ENCODE results near the gene IGSF3. TPM values are rescaled to one million over a fixed set of nuclear protein-coding genes. Genes with fewer than 3 reads are reported as not detected.
A peak's percentile ranks its signal among the peaks of the same experiment; 100 is the strongest.

The IGSF3 gene
- polyA plus RNA-seq, 1 donor (not counting 4 experiments of a cell fraction or from before 2014, with no cell fraction given) = 47.4 TPM

- FAIRE-seq (peak; percentile 9), DNase-seq (ENCODE audit: low read depth, low spot score) (no peak)
- TF ChIP-seq CTCF (optimal IDR thresholded peaks at IDR 0.05 in 1 of 3, IDR thresholded peaks at IDR 0.05 in 1 of 3, conservative IDR thresholded peaks at IDR 0.05 in 1 of 3; ENCODE audit: extremely low read depth in 1 of 3, insufficient read depth in 2 of 3, low read length in 3 of 3) (no peak), EZH2 (IDR thresholded peaks at IDR 0.05; ENCODE audit: low read length) (no peak)
- H3K9me3 ChIP-seq (ENCODE audit: control insufficient read depth, low read depth, low read length) = no peaks in the 10 kb centered on the region
- no peaks in the 10 kb centered on the region for H3K36me3 ChIP-seq (ENCODE audit: control insufficient read depth in 2 of 2, extremely low read depth in 1 of 2, insufficient read depth in 2 of 2, low read length in 2 of 2)
- no peaks in the 10 kb centered on the region for H4K20me1 ChIP-seq (ENCODE audit: control insufficient read depth, extremely low read depth, insufficient read depth, low read length)
- H3K27me3 ChIP-seq (ENCODE audit: control insufficient read depth, extremely low read depth, insufficient read depth, low read length) = no peaks in the 10 kb centered on the region
- no peaks in the 10 kb centered on the region for H3K79me2 ChIP-seq (ENCODE audit: control insufficient read depth, insufficient read depth, low read length)
- H3K27ac ChIP-seq (ENCODE audit: control insufficient read depth, insufficient read depth, low read length) = no peak overlapping the region
- no peak overlapping the region for H3K9ac ChIP-seq (ENCODE audit: control insufficient read depth, extremely low read depth, insufficient read depth, low read length)
- H3K4me1 ChIP-seq (ENCODE audit: control insufficient read depth, extremely low read depth, insufficient read depth, low read length) = peaks cover 26% of the 10 kb centered on the region
- no peaks in the 10 kb centered on the region for H3K9me1 ChIP-seq (ENCODE audit: control insufficient read depth, extremely low read depth, insufficient read depth, low read length)
- peak overlapping the region; percentile 29 for H2AFZ ChIP-seq (ENCODE audit: control insufficient read depth, low read length)
- H3K4me2 ChIP-seq (ENCODE audit: control insufficient read depth, extremely low read depth, insufficient read depth, low read depth, low read length) = peak overlapping the region; percentile 28
- no peak overlapping the region for H3K4me3 ChIP-seq (ENCODE audit: control insufficient read depth in 2 of 3, extremely low read depth in 1 of 3, insufficient read depth in 2 of 3, low read depth in 1 of 3, low read length in 3 of 3)
- dilution Hi-C loops (cut with MboI; ENCODE audit: extremely low pct_ligation_motif_present, low sequenced_read_pairs) = no loop called here
Observed at GRCh38 chr1:116674011-116674531, 6.5 kb upstream of the IGSF3 start.

GRCh38 chr1:116671912-116672311, 4.4 kb upstream of the IGSF3 start:
- dilution Hi-C loops (cut with MboI; ENCODE audit: extremely low pct_ligation_motif_present, low sequenced_read_pairs) = no loop called here
- no peak for FAIRE-seq
- DNase-seq (ENCODE audit: low read depth, low spot score) = no peak

More at GRCh38 chr1:116671912-116672311, 4.4 kb upstream of the IGSF3 start:
- no peak overlapping the region for H3K4me3 ChIP-seq (ENCODE audit: control insufficient read depth in 2 of 3, extremely low read depth in 1 of 3, insufficient read depth in 2 of 3, low read depth in 1 of 3, low read length in 3 of 3)
- no peak overlapping the region for H3K27ac ChIP-seq (ENCODE audit: control insufficient read depth, insufficient read depth, low read length)
- no peaks in the 10 kb centered on the region for H3K27me3 ChIP-seq (ENCODE audit: control insufficient read depth, extremely low read depth, insufficient read depth, low read length)
- no peak for TF ChIP-seq EZH2 (IDR thresholded peaks at IDR 0.05; ENCODE audit: low read length)
- TF ChIP-seq CTCF (optimal IDR thresholded peaks at IDR 0.05 in 1 of 3, IDR thresholded peaks at IDR 0.05 in 1 of 3, conservative IDR thresholded peaks at IDR 0.05 in 1 of 3; ENCODE audit: extremely low read depth in 1 of 3, insufficient read depth in 2 of 3, low read length in 3 of 3) = no peak
- H3K79me2 ChIP-seq (ENCODE audit: control insufficient read depth, insufficient read depth, low read length) = peaks cover under 1% of the 10 kb centered on the region
- H3K36me3 ChIP-seq (ENCODE audit: control insufficient read depth in 2 of 2, extremely low read depth in 1 of 2, insufficient read depth in 2 of 2, low read length in 2 of 2) = no peaks in the 10 kb centered on the region
- H3K9me1 ChIP-seq (ENCODE audit: control insufficient read depth, extremely low read depth, insufficient read depth, low read length) = no peaks in the 10 kb centered on the region
- no peaks in the 10 kb centered on the region for H4K20me1 ChIP-seq (ENCODE audit: control insufficient read depth, extremely low read depth, insufficient read depth, low read length)
- no peak overlapping the region for H2AFZ ChIP-seq (ENCODE audit: control insufficient read depth, low read length)
- peaks cover 17% of the 10 kb centered on the region for H3K4me1 ChIP-seq (ENCODE audit: control insufficient read depth, extremely low read depth, insufficient read depth, low read length)
- no peak overlapping the region for H3K4me2 ChIP-seq (ENCODE audit: control insufficient read depth, extremely low read depth, insufficient read depth, low read depth, low read length)
- no peak overlapping the region for H3K9ac ChIP-seq (ENCODE audit: control insufficient read depth, extremely low read depth, insufficient read depth, low read length)
- H3K9me3 ChIP-seq (ENCODE audit: control insufficient read depth, low read depth, low read length) = no peaks in the 10 kb centered on the region

Data from keratinocyte (primary cell).